Parathyroid adenoma (tissue), 2 donors: ENCODE results near the gene MESP2.
"Not testable (repeated sequence)": the region's sequence is repeated elsewhere in the genome, so short reads cannot be mapped to it uniquely, and the experiment has no call there.

ENCODE experiments used
- H2AFZ ChIP-seq: fragments of 300-600 bp; sonication (generic); one replicate; pipeline ENCODE4 v1.7.0; 2017; ENCODE audit warnings: antibody characterized with exemption, mild to moderate bottlenecking
- H3K27ac ChIP-seq: fragments of 300-600 bp; sonication (generic); one replicate; pipeline ENCODE4 v1.7.0; 2017
- H3K27me3 ChIP-seq: fragments of 300-600 bp; sonication (generic); one replicate; pipeline ENCODE4 v1.7.0; 2017; ENCODE audit warnings: low read length; ENCODE audit not compliant: control insufficient read depth, insufficient read depth
- H3K36me3 ChIP-seq: fragments of 300-600 bp; sonication (generic); one replicate; pipeline ENCODE4 v1.7.0; 2017; ENCODE audit warnings: low read length; ENCODE audit not compliant: control insufficient read depth, insufficient read depth
- H3K4me1 ChIP-seq: fragments of 300-600 bp; sonication (generic); one replicate; pipeline ENCODE4 v1.7.0; 2017; ENCODE audit warnings: control low read depth
- H3K4me2 ChIP-seq: fragments of 300-600 bp; sonication (generic); one replicate; pipeline ENCODE4 v1.7.0; 2017; ENCODE audit warnings: low read length
- H3K4me3 ChIP-seq: fragments of 300-600 bp; sonication (generic); one replicate; pipeline ENCODE4 v1.7.0; 2017; ENCODE audit warnings: low read depth, low read length
- H3K79me2 ChIP-seq: fragments of 300-600 bp; sonication (generic); one replicate; pipeline ENCODE4 v1.7.0; 2017; ENCODE audit warnings: control low read depth
- H3K9ac ChIP-seq: fragments of 300-600 bp; sonication (generic); one replicate; pipeline ENCODE4 v1.7.0; 2017; ENCODE audit warnings: mild to moderate bottlenecking
- H3K9me3 ChIP-seq: fragments of 300-600 bp; sonication (generic); one replicate; pipeline ENCODE4 v1.7.0; 2017; ENCODE audit warnings: low read length; ENCODE audit not compliant: control insufficient read depth
- CTCF ChIP-seq: fragments of 300-600 bp; sonication (generic); IDR thresholded peaks from one replicate; pipeline ENCODE4 v1.7.0; 2017; ENCODE audit warnings: antibody characterized with exemption, mild to moderate bottlenecking
- donor health status: primary hyperparathyroidism.

MESP2 gene

DNA sequence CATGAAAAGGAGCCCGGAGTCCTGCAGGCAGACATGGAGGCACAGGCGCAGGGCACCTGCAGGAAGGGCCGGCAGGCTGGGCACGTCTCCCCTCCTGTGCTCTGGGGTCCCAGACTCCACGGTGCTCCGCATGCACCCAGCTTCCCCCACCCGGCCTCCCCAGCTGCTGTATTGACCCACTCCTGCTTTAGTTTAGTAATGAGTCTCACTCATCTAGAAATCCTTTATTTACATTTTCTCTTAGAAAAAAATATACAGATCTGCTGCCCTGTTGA is 8.5 kb downstream of the MESP2 start:
- Histone ChIP-seq H3K79me2 (no peaks in the 10 kb centered on the region), H3K27ac (no peak overlapping the region), H3K36me3 (no peaks in the 10 kb centered on the region), H3K4me2 (no peak overlapping the region), H3K27me3 (no peaks in the 10 kb centered on the region), H3K9me3 (no peaks in the 10 kb centered on the region), H2AFZ (no peak overlapping the region), H3K9ac (no peak overlapping the region), H3K4me3 (no peak overlapping the region), H3K4me1 (no peaks in the 10 kb centered on the region)
- no peak for TF ChIP-seq CTCF

DNA sequence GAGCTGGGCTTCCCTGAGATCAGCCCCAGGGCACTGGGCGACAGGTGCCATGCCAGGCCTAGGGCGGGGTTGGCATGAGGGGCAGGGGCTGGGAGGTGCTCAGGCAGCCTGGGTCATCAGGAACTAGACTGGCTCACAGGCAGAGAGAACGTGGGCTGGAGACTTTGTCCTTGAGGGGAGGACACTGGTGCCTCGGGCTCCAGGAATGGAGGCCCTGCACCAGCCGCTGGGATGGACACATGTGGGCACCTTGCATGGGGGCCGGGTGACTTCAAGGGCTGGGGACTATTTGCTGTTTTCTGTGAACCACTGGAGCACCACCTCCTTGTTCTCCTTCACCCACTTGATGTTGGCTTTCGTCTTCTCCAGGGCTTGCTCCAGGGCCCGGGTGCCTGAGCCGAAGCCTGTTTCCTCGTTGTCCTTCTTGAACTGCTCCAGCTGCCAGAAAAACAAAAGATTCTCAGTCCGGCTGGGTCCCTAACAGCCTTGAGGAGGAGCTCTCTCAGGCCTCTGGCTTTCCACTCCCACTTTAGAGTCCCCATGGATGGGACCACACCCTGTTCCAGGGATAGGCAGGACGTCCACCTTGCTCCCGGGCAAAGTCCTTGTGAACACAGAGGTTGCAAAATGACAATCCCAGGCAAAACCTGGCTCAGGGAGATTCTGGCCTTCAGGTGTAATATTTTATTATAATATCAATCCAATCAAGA is 9.1 kb downstream of the MESP2 start:
- Histone ChIP-seq H3K36me3 (no peaks in the 10 kb centered on the region), H3K27me3 (no peaks in the 10 kb centered on the region), H3K4me1 (no peaks in the 10 kb centered on the region), H3K9me3 (no peaks in the 10 kb centered on the region), H2AFZ (no peak overlapping the region), H3K9ac (no peak overlapping the region), H3K79me2 (no peaks in the 10 kb centered on the region), H3K27ac (no peak overlapping the region), H3K4me3 (no peak overlapping the region), H3K4me2 (no peak overlapping the region)
- no peak for TF ChIP-seq CTCF

DNA sequence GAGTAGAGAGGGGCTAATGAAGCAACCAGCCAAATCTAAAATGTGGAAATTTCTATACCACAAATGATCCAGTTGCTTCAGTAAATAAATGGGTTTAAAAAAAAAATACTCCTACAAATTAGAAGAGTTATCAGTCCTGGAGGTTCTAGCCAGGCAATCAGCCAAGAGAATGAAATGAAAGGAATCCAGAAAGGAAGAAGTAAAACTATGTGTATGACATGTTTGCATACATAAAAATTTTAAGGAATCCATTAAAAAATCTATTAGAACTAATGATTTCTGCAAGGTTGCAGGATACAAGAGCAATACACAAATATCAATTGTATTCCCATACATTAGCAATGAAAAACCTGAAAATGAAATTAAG is 9.6 kb downstream of the MESP2 start:
- H3K9me3 ChIP-seq = no peaks in the 10 kb centered on the region
- no peak overlapping the region for H3K4me2 ChIP-seq
- no peak overlapping the region for H3K4me3 ChIP-seq
- H2AFZ ChIP-seq = no peak overlapping the region
- H3K79me2 ChIP-seq = no peaks in the 10 kb centered on the region
- no peak overlapping the region for H3K27ac ChIP-seq
- no peaks in the 10 kb centered on the region for H3K27me3 ChIP-seq
- no peak for TF ChIP-seq CTCF
- H3K36me3 ChIP-seq = no peaks in the 10 kb centered on the region
- no peaks in the 10 kb centered on the region for H3K4me1 ChIP-seq
- H3K9ac ChIP-seq = no peak overlapping the region

- no peak overlapping the region for H3K9ac ChIP-seq
- H3K4me3 ChIP-seq = no peak overlapping the region
- H3K4me1 ChIP-seq = no peaks in the 10 kb centered on the region
- H3K36me3 ChIP-seq = no peaks in the 10 kb centered on the region
- no peak for TF ChIP-seq CTCF
- H2AFZ ChIP-seq = no peak overlapping the region
- H3K4me2 ChIP-seq = no peak overlapping the region
- no peaks in the 10 kb centered on the region for H3K79me2 ChIP-seq
- no peaks in the 10 kb centered on the region for H3K9me3 ChIP-seq
- H3K27me3 ChIP-seq = no peaks in the 10 kb centered on the region
- no peak overlapping the region for H3K27ac ChIP-seq
Observed at GRCh38 chr15:89787944-89788343, 11.8 kb downstream of the MESP2 start.

- H3K36me3 ChIP-seq, H2AFZ ChIP-seq, H3K27ac ChIP-seq, H3K4me2 ChIP-seq, H3K27me3 ChIP-seq, H3K4me3 ChIP-seq, H3K9me3 ChIP-seq, H3K4me1 ChIP-seq, H3K79me2 ChIP-seq, H3K9ac ChIP-seq: not testable (repeated sequence)
Observed at GRCh38 chr15:89788585-89788984, 12.5 kb downstream of the MESP2 start.
